Osteocyte (in vitro differentiated cells): ENCODE data around the gene VAT1L. TPM values are rescaled to one million over a fixed set of nuclear protein-coding genes. Genes with fewer than 3 reads are reported as not detected.

ENCODE experiments used
- DNase-seq: peaks from one replicate; pipeline ENCODE4 v3.0.0; 2021; ENCODE audit warnings: mixed read lengths; ENCODE audit not compliant: unreplicated experiment; ENCODE audit errors: extremely low spot score
- H3K27ac Mint-ChIP-seq: one replicate; pipeline ENCODE4 v1.8.0; 2021; ENCODE audit warnings: mild to moderate bottlenecking, mixed read lengths; ENCODE audit not compliant: unreplicated experiment
- H3K27me3 Mint-ChIP-seq: one replicate; pipeline ENCODE4 v1.8.0; 2021; ENCODE audit warnings: mixed read lengths; ENCODE audit not compliant: unreplicated experiment
- H3K36me3 Mint-ChIP-seq: one replicate; pipeline ENCODE4 v1.8.0; 2021; ENCODE audit warnings: mixed read lengths; ENCODE audit not compliant: unreplicated experiment
- H3K4me1 Mint-ChIP-seq: one replicate; pipeline ENCODE4 v1.8.0; 2021; ENCODE audit warnings: mixed read lengths; ENCODE audit not compliant: unreplicated experiment
- H3K4me3 Mint-ChIP-seq: one replicate; pipeline ENCODE4 v1.8.0; 2021; ENCODE audit warnings: mild to moderate bottlenecking, moderate library complexity, mixed read lengths; ENCODE audit not compliant: unreplicated experiment
- H3K9me3 Mint-ChIP-seq: one replicate; pipeline ENCODE4 v1.8.0; 2021; ENCODE audit warnings: mixed read lengths; ENCODE audit not compliant: unreplicated experiment
- CTCF ChIP-seq: fragments of 200-600 bp; sonication (generic); IDR thresholded peaks from 2 replicates; pipeline ENCODE4 v1.5.0; 2021; ENCODE audit warnings: antibody characterized with exemption, mild to moderate bottlenecking, moderate library complexity
- total RNA-seq: library from RNA; stranded (reverse); gene quantifications from 2 replicates; pipeline ENCODE4 v1.2.1, GENCODE V29; 2021

VAT1L gene
- total RNA-seq, 1 donor from 2014 or later: not detected

- Mint-ChIP-seq H3K27me3 (no peaks in the 10 kb centered on the region), H3K36me3 (no peaks in the 10 kb centered on the region), H3K9me3 (no peaks in the 10 kb centered on the region), H3K27ac (no peak overlapping the region), H3K4me1 (no peaks in the 10 kb centered on the region), H3K4me3 (no peak overlapping the region)
- no peak for DNase-seq
- no peak for TF ChIP-seq CTCF
These were observed 7.3 kb upstream of the VAT1L start for GRCh38 chr16:77781091-77781490.

GRCh38 chr16:77782694-77783093, 5.7 kb upstream of the VAT1L start:
- no peaks in the 10 kb centered on the region for H3K4me1 Mint-ChIP-seq
- no peak for DNase-seq

GRCh38 chr16:77784441-77785372, 3.7 kb upstream of the VAT1L start:
- Mint-ChIP-seq H3K27ac (no peak overlapping the region), H3K36me3 (no peaks in the 10 kb centered on the region), H3K4me1 (peaks cover 6% of the 10 kb centered on the region), H3K27me3 (peaks cover 30% of the 10 kb centered on the region), H3K4me3 (no peak overlapping the region), H3K9me3 (no peaks in the 10 kb centered on the region)
- TF ChIP-seq CTCF: peak; percentile 18
- DNase-seq: no peak

More at GRCh38 chr16:77782694-77783093, 5.7 kb upstream of the VAT1L start:
- Mint-ChIP-seq H3K9me3 (no peaks in the 10 kb centered on the region), H3K27me3 (peaks cover 14% of the 10 kb centered on the region), H3K27ac (no peak overlapping the region), H3K4me3 (no peak overlapping the region), H3K36me3 (no peaks in the 10 kb centered on the region)
- TF ChIP-seq CTCF: no peak

DNA sequence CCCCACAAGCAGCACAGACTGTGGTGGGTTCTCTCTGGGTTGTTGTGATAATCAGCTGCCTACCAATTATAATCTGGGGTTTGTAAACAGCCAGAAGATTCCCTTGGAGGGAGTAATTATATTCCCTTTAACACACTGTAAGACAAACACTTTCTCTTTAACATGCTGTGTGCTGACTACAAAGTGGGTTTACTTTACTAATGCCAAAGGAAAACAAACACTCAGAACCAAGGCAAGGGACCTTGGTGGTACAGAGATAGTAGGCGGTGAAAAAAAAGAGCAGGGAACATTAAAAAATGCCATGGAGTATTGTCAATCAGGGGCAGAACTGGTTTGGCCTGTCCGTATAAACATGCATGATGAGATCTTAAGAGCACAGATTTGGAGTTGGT, 3.0 kb upstream of the VAT1L start:
- TF ChIP-seq CTCF: no peak
- H3K27ac Mint-ChIP-seq: no peak overlapping the region
- no peak overlapping the region for H3K4me3 Mint-ChIP-seq
- no peaks in the 10 kb centered on the region for H3K9me3 Mint-ChIP-seq
- H3K27me3 Mint-ChIP-seq: peaks cover 37% of the 10 kb centered on the region
- no peak for DNase-seq
- no peaks in the 10 kb centered on the region for H3K36me3 Mint-ChIP-seq
- peaks cover 6% of the 10 kb centered on the region for H3K4me1 Mint-ChIP-seq

DNA sequence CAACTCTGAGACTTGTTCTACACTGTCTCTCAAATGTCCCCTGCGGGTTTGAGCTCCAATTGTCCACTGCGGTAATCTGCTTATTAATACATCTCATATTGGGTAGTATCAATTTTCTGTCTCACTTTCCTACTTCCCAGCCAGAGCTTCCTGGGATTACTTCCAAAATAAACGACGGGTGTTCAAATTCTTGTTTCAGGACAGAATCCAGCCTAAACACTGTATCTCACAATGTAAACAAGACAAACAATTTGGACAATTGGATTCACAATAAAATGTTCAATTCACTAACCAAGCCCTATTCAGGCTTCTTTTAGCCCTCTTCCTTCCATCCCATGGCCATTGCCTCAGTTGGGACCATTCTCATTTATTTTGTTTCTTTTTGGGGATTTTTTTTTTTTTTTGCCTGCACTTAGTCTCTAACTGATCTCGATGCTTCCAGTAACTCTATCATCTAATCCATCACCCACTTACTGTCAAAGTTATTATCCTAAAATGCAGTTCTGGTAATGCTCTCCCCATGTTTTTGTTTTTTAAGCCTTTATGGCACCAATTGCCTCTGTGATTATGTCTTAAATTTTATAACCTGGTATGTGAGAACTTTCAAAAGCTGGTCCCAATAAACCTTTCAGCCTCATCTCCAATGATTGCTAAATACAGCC, 2.0 kb upstream of the VAT1L start:
- Mint-ChIP-seq H3K36me3 (no peaks in the 10 kb centered on the region), H3K27me3 (peaks cover 42% of the 10 kb centered on the region), H3K9me3 (no peaks in the 10 kb centered on the region), H3K4me3 (no peak overlapping the region), H3K27ac (no peak overlapping the region), H3K4me1 (peaks cover 6% of the 10 kb centered on the region)
- no peak for DNase-seq
- no peak for TF ChIP-seq CTCF
